HuH-7 (cell line): ENCODE results near the gene BCHE.

Source experiments
- DNase-seq: peaks from one replicate; pipeline ENCODE4 v3.0.0; 2011; ENCODE audit warnings: low spot score

The BCHE gene

DNA sequence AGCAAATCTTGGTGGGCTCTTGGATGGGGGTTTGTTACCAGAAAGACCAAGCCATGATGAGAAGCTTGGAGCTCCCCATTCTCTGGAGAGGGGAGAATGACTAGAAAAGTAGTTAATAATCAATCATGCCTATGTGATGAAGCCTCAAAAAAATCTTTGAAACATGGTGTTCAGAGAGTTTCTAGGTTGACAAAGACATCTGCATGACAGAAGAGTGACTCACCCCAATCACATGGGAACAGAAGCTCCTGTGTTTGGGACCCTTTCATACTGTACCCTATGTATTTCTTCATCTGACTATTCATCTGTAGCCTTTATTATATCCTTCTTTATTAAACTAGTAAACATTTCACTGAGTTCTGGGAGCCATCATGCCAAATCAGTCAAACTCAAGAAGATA is 87.4 kb downstream of the BCHE start:
- no peak for DNase-seq

DNA sequence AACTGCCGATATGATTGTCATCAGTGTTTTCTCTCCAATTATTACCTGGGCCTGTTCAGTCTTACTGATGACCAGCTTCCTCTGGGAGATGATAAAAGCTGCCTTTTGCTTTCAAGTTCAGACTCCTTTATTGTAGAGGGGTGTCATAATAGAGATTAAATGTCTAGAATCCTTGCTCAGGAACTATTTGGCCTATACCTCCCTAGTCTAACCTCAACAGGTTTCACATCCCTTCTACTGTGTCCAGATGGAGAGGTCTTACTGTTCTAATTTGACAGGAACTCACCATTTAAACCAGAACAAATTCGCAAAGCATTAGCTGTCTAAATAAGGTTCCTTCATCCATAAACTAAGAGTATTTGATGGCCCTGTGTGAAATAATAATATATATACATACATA is 88.0 kb downstream of the BCHE start:
- no peak for DNase-seq

DNA sequence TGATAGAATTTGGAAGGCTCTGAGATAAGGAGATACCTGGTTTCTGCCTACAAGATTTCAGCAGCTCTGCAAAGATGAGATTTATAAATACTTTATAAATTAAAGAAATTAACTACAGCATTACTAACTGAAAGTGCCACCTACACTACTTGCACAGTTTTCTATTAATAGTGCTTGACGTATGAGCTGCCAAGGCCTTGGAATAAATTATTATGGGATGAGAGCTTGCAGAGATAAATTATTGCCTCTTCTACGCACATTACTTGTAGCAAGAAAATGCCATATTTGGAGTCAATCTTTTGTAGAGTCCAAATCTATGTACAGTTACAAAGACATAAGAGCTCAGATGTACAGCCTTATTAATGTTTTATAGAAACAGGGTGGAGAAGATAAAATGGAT is 89.1 kb downstream of the BCHE start:
- no peak for DNase-seq

DNA sequence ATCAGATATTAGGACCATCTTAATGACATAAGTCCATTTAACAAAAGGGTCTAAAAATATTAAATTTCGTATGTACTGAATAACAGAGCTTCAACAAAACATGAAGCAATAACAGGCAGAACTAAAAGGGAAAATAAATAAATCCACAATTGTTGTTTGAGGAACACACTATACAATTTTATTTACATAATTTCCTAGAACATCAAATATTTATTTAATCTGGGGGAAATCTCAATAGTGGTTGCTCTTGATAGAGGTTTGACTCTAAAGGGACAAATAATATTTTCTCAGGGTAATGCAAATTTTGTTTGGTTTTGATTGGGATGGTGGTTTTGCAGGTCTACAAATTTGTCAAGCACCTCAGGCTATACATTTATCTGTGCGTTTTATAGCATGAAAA is 90.3 kb downstream of the BCHE start:
- no peak for DNase-seq

DNA sequence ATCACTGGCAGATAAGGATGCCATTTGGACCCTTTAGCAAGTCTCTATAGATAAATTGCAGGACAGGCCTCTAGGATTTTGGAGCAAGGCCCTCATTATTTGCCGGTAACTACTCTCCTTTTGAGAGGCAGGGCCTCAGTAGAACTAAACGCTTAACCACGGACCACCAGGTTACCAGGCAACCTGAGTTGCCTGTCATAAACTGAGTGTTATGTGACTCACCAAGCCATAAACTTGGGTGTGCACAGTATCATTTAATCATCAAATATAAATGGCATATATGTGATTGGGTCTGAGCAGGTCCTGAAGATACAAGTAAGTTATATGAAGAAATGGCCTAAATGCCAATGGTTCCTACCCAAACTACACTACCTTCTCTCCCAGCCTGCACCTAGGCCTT is 93.2 kb downstream of the BCHE start:
- no peak for DNase-seq

DNA sequence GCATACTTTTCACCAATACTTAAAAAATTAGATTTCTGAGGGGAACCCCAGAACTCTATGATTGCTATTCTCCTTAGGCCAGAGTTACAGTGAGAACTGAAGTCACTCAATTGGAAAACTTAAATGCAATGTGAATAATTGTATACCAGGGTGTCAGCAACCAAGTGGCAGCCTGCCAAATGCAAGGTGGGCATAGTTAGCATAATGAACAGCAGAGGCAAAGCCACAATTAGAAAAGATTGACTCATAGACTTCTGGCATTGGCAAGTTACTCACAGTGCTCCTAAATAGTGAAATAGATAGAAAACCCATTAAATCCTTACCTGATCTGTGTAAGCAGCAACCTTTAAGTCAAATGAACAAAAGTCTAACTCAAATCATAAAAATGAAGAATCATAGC is 94.9 kb downstream of the BCHE start:
- no peak for DNase-seq

DNA sequence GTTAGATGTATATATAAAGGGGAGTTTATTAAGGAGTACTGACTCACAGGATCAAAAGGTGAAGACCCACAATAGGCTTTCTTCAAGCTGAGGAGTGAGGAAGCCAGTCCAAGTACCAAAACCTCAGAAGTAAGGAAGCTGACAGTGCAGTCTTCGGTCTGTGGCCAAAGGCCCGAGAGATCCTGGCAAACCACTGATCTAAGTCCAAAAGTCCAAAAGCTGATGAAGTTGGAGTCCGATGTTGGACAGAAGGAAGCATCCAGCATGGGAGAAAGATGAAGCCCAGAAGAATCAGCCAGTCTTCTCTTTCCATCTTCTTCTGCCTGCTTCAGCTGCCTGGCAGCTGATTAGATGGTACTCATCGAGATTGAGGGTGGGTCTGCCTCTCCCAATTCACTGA is 107.5 kb downstream of the BCHE start:
- DNase-seq, result no peak

DNA sequence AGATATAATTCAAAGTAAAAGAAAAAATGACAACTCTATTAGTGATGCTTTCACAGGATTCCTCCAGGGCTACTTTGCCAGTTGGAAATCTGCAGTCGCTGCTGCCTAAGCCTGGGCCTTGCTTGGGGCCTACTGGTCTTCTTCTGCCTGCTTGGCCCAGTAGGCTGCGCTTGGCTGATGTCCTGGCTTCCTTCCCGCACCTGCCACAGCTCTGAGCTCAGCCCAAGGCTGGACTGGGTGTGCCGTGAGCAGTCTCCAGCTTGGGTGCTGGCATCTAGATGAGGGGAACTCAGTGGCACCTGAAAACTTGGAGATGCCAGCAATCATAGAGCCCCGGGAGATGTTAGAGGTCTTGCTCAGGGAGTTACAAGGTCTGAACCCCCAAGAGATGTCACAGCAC is 108.3 kb downstream of the BCHE start:
- no peak for DNase-seq

DNA sequence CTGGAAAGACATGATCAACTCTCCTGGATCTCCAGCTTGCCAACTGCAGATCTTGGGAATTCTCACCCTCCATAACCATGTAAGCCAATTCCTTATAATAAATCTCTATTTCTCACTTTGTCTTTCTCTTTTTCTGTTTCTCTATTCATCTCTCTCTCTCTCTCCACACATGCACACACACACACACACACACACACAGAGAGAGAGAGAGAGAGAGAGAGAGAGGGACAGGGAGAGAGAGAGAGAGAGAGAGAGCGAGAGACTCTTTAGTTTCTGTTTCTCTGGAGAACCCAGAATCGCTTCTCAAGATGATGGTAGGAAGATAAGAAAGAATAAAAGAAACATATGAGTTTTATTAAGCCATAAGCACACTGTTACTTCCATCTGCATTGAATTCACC is 111.9 kb downstream of the BCHE start:
- no peak for DNase-seq
